ENCODE results near the gene CISD1. TPM values are rescaled to one million over a fixed set of nuclear protein-coding genes. Genes with fewer than 3 reads are reported as not detected.
A peak's percentile ranks its signal among the peaks of the same experiment; 100 is the strongest.

The CISD1 gene
- total RNA-seq, 1 experiment from 2014 or later, result 46.6 TPM

DNA sequence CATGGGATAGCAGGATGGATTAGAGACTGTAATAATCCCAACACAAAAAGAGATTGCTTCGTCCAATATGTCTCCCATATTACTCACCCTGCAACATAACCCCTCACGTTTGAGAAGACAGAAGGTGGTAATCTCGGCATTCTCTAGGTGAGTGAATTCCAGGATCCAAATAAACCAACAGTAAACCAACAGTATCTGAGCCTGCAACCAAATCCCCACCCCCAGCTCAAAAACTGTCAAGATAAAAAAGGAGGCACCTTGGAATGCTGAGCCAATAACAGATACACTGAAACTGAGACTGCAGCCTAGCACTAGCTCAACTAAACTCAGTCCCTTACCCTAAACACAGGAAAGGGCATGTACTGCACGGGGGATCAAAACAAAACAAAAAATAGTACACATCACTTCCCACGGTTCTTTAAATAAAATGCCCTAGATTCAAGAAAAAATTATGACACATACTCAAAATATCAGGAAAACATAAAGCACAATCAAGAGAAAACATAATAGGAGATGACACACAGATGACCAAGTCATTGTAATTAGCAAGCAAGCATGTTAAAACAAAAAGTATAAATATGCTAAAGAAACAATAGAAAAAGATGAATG, 29.3 kb upstream of the CISD1 start:
- CTCF ChIA-PET, result no interaction called here

More for the DNA sequence above, 29.3 kb upstream of the CISD1 start:
- POLR2A ChIA-PET, result no interaction called here
- DNase-seq (ENCODE audit: low spot score) (no peak), ATAC-seq (peak; percentile 44; the same call in 1 of the 2 replicates)
- H3K27me3 Mint-ChIP-seq (ENCODE audit: low read depth), result no peaks in the 10 kb centered on the region
- H3K27ac Mint-ChIP-seq, result peak overlapping the region; percentile 5
- no peak overlapping the region for H3K4me3 Mint-ChIP-seq
- TF ChIP-seq CBFB (CRISPR knock-in tag; IDR thresholded peaks at IDR 0.05; ENCODE audit: low read depth) (no peak), SP1 (CRISPR knock-in tag; conservative IDR thresholded peaks at IDR 0.05) (no peak), RORB (CRISPR knock-in tag; IDR thresholded peaks at IDR 0.05) (no peak), PRRX2 (CRISPR knock-in tag; IDR thresholded peaks at IDR 0.05) (no peak), CREB1 (CRISPR knock-in tag; IDR thresholded peaks at IDR 0.05) (no peak), SMAD3 (CRISPR knock-in tag; IDR thresholded peaks at IDR 0.05; ENCODE audit: borderline replicate concordance) (no peak), TEAD1 (CRISPR knock-in tag; IDR thresholded peaks at IDR 0.05) (no peak), ZNF423 (CRISPR knock-in tag; IDR thresholded peaks at IDR 0.05) (no peak), NFE2L1 (CRISPR knock-in tag; IDR thresholded peaks at IDR 0.05) (no peak), GRHL2 (CRISPR knock-in tag; IDR thresholded peaks at IDR 0.05; ENCODE audit: insufficient replicate concordance, severe bottlenecking) (no peak)
- TF ChIP-seq, protein P1, sequence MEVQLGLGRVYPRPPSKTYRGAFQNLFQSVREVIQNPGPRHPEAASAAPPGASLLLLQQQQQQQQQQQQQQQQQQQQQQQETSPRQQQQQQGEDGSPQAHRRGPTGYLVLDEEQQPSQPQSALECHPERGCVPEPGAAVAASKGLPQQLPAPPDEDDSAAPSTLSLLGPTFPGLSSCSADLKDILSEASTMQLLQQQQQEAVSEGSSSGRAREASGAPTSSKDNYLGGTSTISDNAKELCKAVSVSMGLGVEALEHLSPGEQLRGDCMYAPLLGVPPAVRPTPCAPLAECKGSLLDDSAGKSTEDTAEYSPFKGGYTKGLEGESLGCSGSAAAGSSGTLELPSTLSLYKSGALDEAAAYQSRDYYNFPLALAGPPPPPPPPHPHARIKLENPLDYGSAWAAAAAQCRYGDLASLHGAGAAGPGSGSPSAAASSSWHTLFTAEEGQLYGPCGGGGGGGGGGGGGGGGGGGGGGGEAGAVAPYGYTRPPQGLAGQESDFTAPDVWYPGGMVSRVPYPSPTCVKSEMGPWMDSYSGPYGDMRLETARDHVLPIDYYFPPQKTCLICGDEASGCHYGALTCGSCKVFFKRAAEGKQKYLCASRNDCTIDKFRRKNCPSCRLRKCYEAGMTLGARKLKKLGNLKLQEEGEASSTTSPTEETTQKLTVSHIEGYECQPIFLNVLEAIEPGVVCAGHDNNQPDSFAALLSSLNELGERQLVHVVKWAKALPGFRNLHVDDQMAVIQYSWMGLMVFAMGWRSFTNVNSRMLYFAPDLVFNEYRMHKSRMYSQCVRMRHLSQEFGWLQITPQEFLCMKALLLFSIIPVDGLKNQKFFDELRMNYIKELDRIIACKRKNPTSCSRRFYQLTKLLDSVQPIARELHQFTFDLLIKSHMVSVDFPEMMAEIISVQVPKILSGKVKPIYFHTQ (CRISPR knock-in tag; IDR thresholded peaks at IDR 0.05), result no peak
- TF ChIP-seq, protein P2, sequence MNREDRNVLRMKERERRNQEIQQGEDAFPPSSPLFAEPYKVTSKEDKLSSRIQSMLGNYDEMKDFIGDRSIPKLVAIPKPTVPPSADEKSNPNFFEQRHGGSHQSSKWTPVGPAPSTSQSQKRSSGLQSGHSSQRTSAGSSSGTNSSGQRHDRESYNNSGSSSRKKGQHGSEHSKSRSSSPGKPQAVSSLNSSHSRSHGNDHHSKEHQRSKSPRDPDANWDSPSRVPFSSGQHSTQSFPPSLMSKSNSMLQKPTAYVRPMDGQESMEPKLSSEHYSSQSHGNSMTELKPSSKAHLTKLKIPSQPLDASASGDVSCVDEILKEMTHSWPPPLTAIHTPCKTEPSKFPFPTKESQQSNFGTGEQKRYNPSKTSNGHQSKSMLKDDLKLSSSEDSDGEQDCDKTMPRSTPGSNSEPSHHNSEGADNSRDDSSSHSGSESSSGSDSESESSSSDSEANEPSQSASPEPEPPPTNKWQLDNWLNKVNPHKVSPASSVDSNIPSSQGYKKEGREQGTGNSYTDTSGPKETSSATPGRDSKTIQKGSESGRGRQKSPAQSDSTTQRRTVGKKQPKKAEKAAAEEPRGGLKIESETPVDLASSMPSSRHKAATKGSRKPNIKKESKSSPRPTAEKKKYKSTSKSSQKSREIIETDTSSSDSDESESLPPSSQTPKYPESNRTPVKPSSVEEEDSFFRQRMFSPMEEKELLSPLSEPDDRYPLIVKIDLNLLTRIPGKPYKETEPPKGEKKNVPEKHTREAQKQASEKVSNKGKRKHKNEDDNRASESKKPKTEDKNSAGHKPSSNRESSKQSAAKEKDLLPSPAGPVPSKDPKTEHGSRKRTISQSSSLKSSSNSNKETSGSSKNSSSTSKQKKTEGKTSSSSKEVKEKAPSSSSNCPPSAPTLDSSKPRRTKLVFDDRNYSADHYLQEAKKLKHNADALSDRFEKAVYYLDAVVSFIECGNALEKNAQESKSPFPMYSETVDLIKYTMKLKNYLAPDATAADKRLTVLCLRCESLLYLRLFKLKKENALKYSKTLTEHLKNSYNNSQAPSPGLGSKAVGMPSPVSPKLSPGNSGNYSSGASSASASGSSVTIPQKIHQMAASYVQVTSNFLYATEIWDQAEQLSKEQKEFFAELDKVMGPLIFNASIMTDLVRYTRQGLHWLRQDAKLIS (CRISPR knock-in tag; IDR thresholded peaks at IDR 0.05; ENCODE audit: borderline replicate concordance), result no peak
- TF ChIP-seq, protein P3, sequence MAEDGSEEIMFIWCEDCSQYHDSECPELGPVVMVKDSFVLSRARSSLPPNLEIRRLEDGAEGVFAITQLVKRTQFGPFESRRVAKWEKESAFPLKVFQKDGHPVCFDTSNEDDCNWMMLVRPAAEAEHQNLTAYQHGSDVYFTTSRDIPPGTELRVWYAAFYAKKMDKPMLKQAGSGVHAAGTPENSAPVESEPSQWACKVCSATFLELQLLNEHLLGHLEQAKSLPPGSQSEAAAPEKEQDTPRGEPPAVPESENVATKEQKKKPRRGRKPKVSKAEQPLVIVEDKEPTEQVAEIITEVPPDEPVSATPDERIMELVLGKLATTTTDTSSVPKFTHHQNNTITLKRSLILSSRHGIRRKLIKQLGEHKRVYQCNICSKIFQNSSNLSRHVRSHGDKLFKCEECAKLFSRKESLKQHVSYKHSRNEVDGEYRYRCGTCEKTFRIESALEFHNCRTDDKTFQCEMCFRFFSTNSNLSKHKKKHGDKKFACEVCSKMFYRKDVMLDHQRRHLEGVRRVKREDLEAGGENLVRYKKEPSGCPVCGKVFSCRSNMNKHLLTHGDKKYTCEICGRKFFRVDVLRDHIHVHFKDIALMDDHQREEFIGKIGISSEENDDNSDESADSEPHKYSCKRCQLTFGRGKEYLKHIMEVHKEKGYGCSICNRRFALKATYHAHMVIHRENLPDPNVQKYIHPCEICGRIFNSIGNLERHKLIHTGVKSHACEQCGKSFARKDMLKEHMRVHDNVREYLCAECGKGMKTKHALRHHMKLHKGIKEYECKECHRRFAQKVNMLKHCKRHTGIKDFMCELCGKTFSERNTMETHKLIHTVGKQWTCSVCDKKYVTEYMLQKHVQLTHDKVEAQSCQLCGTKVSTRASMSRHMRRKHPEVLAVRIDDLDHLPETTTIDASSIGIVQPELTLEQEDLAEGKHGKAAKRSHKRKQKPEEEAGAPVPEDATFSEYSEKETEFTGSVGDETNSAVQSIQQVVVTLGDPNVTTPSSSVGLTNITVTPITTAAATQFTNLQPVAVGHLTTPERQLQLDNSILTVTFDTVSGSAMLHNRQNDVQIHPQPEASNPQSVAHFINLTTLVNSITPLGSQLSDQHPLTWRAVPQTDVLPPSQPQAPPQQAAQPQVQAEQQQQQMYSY (CRISPR knock-in tag; IDR thresholded peaks at IDR 0.05), result no peak
- TF ChIP-seq, protein P4, sequence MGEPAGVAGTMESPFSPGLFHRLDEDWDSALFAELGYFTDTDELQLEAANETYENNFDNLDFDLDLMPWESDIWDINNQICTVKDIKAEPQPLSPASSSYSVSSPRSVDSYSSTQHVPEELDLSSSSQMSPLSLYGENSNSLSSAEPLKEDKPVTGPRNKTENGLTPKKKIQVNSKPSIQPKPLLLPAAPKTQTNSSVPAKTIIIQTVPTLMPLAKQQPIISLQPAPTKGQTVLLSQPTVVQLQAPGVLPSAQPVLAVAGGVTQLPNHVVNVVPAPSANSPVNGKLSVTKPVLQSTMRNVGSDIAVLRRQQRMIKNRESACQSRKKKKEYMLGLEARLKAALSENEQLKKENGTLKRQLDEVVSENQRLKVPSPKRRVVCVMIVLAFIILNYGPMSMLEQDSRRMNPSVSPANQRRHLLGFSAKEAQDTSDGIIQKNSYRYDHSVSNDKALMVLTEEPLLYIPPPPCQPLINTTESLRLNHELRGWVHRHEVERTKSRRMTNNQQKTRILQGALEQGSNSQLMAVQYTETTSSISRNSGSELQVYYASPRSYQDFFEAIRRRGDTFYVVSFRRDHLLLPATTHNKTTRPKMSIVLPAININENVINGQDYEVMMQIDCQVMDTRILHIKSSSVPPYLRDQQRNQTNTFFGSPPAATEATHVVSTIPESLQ (CRISPR knock-in tag; IDR thresholded peaks at IDR 0.05), result no peak
- TF ChIP-seq, protein P5, sequence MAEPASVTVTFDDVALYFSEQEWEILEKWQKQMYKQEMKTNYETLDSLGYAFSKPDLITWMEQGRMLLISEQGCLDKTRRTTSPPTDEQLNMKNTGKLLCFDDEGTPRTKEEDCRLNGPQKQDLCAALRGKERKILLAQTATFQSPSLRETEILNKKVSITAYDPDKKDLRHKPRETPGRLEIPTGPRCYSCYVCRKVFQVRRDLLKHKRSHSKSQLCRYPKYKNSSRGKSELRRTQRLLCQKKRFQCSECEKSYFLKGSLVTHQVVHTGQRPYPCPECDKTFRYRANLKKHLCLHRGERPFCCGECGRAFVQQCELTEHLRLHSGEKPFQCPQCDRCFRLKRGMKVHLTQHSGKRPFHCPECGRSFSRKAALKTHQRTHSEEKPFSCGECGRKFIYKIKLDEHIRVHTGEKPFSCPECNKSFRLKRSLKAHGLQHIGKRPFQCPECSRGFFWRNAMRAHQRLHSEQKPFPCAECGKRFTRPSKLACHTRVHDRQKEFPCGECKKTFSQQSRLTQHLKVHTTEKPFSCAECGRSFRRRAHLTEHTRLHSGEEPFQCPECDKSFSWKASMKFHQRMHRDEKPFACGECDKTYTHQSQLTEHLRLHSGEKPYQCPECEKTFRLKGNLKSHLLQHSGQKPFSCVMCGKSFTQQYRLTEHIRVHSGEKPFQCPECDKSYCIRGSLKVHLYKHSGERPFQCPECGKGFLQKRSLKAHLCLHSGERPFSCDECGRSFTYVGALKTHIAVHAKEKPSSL (CRISPR knock-in tag; conservative IDR thresholded peaks at IDR 0.05), result no peak
- TF ChIP-seq, protein P6, sequence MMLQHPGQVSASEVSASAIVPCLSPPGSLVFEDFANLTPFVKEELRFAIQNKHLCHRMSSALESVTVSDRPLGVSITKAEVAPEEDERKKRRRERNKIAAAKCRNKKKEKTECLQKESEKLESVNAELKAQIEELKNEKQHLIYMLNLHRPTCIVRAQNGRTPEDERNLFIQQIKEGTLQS (CRISPR knock-in tag; conservative IDR thresholded peaks at IDR 0.05), result no peak
- H3K36me3 Mint-ChIP-seq, result peaks cover 44% of the 10 kb centered on the region
- H3K4me1 Mint-ChIP-seq, result peaks cover 27% of the 10 kb centered on the region
- H3K9me3 Mint-ChIP-seq, result peaks cover 26% of the 10 kb centered on the region

All from WTC11 (cell line).